GM21737 (cell line): ENCODE results near the gene ITPR2.
"Not testable (repeated sequence)": the region's sequence is repeated elsewhere in the genome, so short reads cannot be mapped to it uniquely, and the experiment has no call there.

Experiments used
- ATAC-seq: cut with Tn5 transposase; IDR thresholded peaks from one replicate; pipeline ENCODE4 v1.9.1; 2021; ENCODE audit warnings: mild to moderate bottlenecking, moderate library complexity; ENCODE audit not compliant: unreplicated experiment

Gene ITPR2

GRCh38 chr12:26791301-26791791 is 41.6 kb downstream of the ITPR2 start:
- no peak for ATAC-seq

- no peak for ATAC-seq
Measured at GRCh38 chr12:26790645-26790994, 42.4 kb downstream of the ITPR2 start.

GRCh38 chr12:26789731-26790644 is 43.0 kb downstream of the ITPR2 start:
- no peak for ATAC-seq

DNA sequence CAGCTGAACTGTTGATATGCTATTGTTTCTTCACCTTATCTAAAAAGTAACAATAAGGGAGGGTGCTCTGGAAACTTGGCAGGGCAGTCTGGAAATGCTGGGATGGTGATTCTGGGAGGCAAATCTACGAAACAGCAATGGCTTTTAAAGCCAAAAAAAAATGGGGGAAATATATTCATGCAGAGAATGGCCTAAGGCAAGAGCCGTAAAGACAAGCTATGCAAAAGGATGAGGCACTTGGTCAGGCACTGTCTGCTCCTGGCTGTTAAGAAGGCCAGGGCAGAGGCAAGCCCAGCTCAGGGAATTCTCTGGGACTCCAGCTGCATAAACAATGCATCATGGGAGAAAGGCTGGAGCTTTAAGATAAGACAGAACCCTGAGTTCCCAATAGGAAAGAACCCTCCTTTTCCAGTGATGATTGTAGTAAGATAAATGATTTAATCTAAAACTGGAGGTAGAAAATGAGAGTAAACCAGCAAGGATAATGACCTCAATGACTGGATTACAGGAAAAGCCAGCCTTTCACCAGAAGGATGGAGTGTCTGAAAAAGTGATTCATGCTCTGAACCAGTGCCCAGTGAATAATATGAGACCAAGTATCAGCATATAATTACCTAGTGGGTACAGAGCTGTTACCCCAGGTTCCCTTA is 46.0 kb downstream of the ITPR2 start:
- ATAC-seq = no peak

- no peak for ATAC-seq
Measured at GRCh38 chr12:26786491-26786864, 46.5 kb downstream of the ITPR2 start.

DNA sequence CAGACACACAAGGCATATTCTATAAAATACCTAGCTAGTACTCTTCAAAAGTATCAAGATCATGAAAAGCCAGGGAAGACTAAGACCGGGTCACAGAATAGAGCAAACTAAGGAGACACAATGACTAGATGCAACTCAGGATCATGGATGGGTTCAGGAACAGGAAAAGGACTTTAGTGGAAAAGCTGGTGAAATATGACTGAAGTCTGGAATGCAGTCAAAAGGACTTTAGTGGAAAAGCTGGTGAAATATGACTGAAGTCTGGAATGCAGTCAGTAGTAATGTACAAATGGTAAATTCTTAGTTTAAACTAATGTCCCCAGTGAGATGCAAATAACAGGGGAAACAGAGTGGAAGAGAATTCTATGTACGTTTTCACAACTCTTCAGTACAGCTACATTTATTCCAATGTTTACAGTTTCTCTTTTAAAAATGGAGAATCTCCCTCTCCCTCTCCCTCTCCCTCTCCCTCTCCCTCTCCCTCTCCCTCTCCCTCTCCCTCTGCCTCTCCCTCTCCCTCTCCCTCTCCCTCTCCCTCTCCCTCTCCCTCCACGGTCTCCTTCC is 49.1 kb downstream of the ITPR2 start:
- ATAC-seq = not testable (repeated sequence)

- no peak for ATAC-seq
Measured at GRCh38 chr12:26783131-26783526, 49.9 kb downstream of the ITPR2 start.

GRCh38 chr12:26782372-26783130 is 50.4 kb downstream of the ITPR2 start:
- no peak for ATAC-seq

- ATAC-seq = not testable (repeated sequence)
Measured at GRCh38 chr12:26780656-26781055, 52.3 kb downstream of the ITPR2 start.

- not testable (repeated sequence) for ATAC-seq
Measured at GRCh38 chr12:26778173-26778775, 54.7 kb downstream of the ITPR2 start.

DNA sequence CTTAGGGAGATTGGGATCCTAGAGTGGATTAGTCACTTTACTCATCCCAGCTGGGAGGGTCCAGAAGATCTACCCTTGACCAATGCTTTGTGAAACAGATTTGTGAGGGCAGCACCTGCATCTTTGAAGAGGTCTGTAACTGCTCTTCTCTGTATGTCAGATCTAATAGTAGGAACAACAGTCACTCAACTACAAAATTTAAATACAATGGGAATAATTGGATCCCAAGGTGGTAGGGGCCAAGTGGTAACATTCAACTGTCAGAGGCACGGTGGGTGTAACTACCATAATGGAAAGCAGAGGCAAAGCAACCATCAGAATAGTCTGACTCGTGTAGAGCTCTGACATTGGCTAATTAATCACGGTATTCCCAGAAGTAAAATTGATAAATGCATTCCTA is 55.8 kb downstream of the ITPR2 start:
- ATAC-seq = no peak

DNA sequence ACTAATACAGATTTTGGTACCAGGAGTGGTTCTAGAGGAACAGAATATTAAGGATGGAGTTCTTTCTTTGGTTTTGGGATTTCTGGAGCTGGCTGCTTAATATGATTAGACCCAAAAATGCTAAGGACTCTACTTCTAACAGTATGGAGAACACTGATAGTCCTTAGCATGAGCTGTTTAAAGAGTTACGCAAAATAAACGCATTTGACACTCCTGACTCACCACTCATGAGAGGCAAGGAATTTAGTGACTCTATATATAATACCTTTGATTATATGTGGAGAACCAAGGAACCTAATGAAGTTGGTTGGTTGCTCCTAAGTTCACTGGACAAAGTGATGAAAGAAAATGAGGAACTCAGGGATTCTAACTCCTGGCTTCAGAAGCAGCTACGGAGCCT is 57.0 kb downstream of the ITPR2 start:
- not testable (repeated sequence) for ATAC-seq

GRCh38 chr12:26773313-26774104 is 59.5 kb downstream of the ITPR2 start:
- ATAC-seq = no peak

- no peak for ATAC-seq
Measured at GRCh38 chr12:26771861-26772260, 61.1 kb downstream of the ITPR2 start.

GRCh38 chr12:26770239-26771070 is 62.5 kb downstream of the ITPR2 start:
- ATAC-seq = no peak

GRCh38 chr12:26769611-26770010 is 63.4 kb downstream of the ITPR2 start:
- no peak for ATAC-seq

- peak; percentile 56 for ATAC-seq
Measured at GRCh38 chr12:26768611-26769603, 64.1 kb downstream of the ITPR2 start.

DNA sequence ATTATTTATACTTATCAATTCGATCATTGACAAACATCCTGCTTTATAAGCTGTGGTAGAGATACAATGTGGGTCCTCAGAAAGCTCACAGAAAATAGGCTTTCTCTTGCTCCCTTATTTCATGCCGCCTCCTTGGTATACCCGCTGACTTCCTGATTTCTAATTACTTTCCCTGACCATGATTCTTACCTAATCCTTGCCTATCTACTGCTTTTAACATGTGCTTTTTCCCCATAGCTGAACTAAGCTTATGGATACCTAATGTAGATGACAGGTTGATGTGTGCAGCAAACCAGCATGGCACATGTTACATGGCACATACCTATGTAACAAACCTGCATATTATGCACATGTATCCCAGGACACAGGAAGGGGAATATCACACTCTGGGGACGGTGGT is 65.1 kb downstream of the ITPR2 start:
- no peak for ATAC-seq
